ENCODE data around the gene RNF183.
A peak's percentile ranks its signal among the peaks of the same experiment; 100 is the strongest.

RNF183 gene

GRCh38 chr9:113343732-113344231 lies 40.6 kb upstream of the RNF183 start:
- H3K9me3 ChIP-seq (ENCODE audit: insufficient read depth, low read length): no peaks in the 10 kb centered on the region
- no peak overlapping the region for H2AFZ ChIP-seq (ENCODE audit: low read depth, low read length, severe bottlenecking)
- H3K27ac ChIP-seq (ENCODE audit: low read depth, low read length): no peak overlapping the region
- H3K9ac ChIP-seq (ENCODE audit: low read length): no peak overlapping the region
- no peaks in the 10 kb centered on the region for H3F3A ChIP-seq (ENCODE audit: insufficient read depth)
- H3K36me3 ChIP-seq (ENCODE audit: low read length): no peaks in the 10 kb centered on the region
- no peaks in the 10 kb centered on the region for H4K20me1 ChIP-seq (ENCODE audit: low read depth, low read length)
- no peak overlapping the region for H3K4me3 ChIP-seq (ENCODE audit: insufficient read depth, low read length, poor library complexity, severe bottlenecking)
- no peak overlapping the region for H3K4me2 ChIP-seq (ENCODE audit: low read depth, low read length, poor library complexity, severe bottlenecking)
- H3K79me2 ChIP-seq (ENCODE audit: insufficient read depth, low read length): no peaks in the 10 kb centered on the region
- no peaks in the 10 kb centered on the region for H3K9me2 ChIP-seq (replicated peaks; ENCODE audit: insufficient read depth, low read length)
- TF ChIP-seq EZH2phosphoT487 (conservative IDR thresholded peaks at IDR 0.05; ENCODE audit: low read length) (no peak), CTCF (IDR thresholded peaks at IDR 0.05; ENCODE audit: insufficient read depth, low read length, poor library complexity, severe bottlenecking) (no peak)
- no peaks in the 10 kb centered on the region for H3K27me3 ChIP-seq (ENCODE audit: low read length)

DNA sequence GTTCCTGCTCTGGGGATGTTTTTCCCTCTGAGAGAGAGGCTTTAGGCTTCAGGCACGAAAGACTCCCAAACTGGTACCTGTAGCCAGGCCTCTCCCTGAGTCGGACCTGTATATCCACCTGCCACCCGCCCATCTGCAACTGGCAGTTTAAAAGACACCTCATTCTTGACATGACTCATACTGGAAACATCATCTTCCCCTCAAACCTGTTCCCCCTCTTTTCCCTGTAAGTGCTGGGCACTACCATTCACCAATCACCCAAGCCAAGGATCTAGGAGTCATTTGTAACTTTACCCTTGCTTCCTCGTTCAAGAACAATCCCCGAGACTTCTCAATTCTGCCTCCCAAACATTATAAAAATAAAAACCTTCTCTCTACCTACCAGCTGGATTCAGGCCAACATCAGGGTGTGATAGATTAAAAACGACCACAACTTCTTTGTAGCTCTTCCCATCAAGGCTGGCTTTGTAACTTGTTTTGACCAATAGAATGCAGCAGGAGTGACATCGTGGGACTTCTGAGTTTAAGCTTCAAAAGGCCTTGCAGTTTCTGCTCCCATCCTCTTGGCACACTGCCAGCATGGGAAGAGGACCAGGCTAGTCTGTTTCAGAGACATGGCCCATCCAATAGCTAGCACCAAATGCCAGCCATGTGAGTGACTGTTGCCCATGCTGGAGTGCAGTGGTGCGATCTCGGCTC lies 38.7 kb upstream of the RNF183 start:
- no peak for TF ChIP-seq EZH2phosphoT487 (conservative IDR thresholded peaks at IDR 0.05; ENCODE audit: low read length)
- no peak for TF ChIP-seq CTCF (IDR thresholded peaks at IDR 0.05; ENCODE audit: insufficient read depth, low read length, poor library complexity, severe bottlenecking)
- H2AFZ ChIP-seq (ENCODE audit: low read depth, low read length, severe bottlenecking): no peak overlapping the region
- H3K27me3 ChIP-seq (ENCODE audit: low read length): no peaks in the 10 kb centered on the region
- H3F3A ChIP-seq (ENCODE audit: insufficient read depth): no peaks in the 10 kb centered on the region
- no peak overlapping the region for H3K27ac ChIP-seq (ENCODE audit: low read depth, low read length)
- no peaks in the 10 kb centered on the region for H3K36me3 ChIP-seq (ENCODE audit: low read length)
- H3K9me3 ChIP-seq (ENCODE audit: insufficient read depth, low read length): no peaks in the 10 kb centered on the region
- H3K79me2 ChIP-seq (ENCODE audit: insufficient read depth, low read length): no peaks in the 10 kb centered on the region
- H3K4me3 ChIP-seq (ENCODE audit: insufficient read depth, low read length, poor library complexity, severe bottlenecking): no peak overlapping the region
- H3K9ac ChIP-seq (ENCODE audit: low read length): no peak overlapping the region
- H3K9me2 ChIP-seq (replicated peaks; ENCODE audit: insufficient read depth, low read length): no peaks in the 10 kb centered on the region
- H4K20me1 ChIP-seq (ENCODE audit: low read depth, low read length): no peaks in the 10 kb centered on the region
- no peak overlapping the region for H3K4me2 ChIP-seq (ENCODE audit: low read depth, low read length, poor library complexity, severe bottlenecking)

DNA sequence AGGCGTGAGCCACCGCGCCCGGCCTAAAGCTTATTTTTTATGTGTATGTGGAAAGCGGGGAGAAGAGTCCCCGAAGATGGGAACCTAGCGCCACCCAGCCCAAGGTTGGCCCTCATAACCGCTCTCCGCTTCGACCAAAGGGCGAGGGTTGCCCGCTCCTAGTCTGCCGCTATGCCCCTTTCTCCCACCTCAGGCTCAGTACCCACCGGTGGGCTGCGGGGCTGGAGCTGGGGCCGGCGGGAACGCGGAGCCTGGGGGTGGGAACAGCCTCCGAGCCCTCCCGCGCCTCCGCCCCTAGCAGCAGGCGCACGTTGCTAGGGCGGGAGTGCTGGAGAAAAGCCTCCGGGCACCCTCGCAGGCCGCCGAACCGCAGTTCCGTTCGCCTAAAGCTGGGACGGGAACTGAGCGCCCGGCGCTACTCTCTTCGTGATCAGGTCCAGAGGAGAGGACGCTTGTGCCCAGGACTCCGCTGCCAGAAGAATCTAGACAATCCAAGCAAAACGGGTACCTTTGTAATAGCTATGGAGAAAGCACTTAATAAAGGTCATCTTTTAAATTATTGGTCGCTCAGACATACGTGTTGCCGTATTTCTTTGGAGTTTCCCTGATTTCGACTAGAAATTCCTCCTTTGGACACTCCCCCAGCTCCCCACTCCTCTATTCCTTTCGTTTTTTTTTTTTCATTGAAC lies 37.0 kb upstream of the RNF183 start, which contains the start of gene WDR31:
Gene WDR31, minus strand, starts transcription at position 265 of the 689 bp plus-strand sequence. CDS start 8,253 bp downstream, outside the sequence.
- H3K4me3 ChIP-seq (ENCODE audit: insufficient read depth, low read length, poor library complexity, severe bottlenecking): peak within 1 kb of the TSS; percentile 74
- H3K9ac ChIP-seq (ENCODE audit: low read length): peak within 1 kb of the TSS; percentile 59
- H4K20me1 ChIP-seq (ENCODE audit: low read depth, low read length): no peaks in the 10 kb centered on the region
- no peaks in the 10 kb centered on the region for H3K79me2 ChIP-seq (ENCODE audit: insufficient read depth, low read length)
- H3K36me3 ChIP-seq (ENCODE audit: low read length): no peaks in the 10 kb centered on the region
- no peaks in the 10 kb centered on the region for H3F3A ChIP-seq (ENCODE audit: insufficient read depth)
- H3K27me3 ChIP-seq (ENCODE audit: low read length): no peaks in the 10 kb centered on the region
- H3K9me3 ChIP-seq (ENCODE audit: insufficient read depth, low read length): no peaks in the 10 kb centered on the region
- no peak within 1 kb of the TSS for H3K27ac ChIP-seq (ENCODE audit: low read depth, low read length)
- no peaks in the 10 kb centered on the region for H3K9me2 ChIP-seq (replicated peaks; ENCODE audit: insufficient read depth, low read length)
- H2AFZ ChIP-seq (ENCODE audit: low read depth, low read length, severe bottlenecking): peak within 1 kb of the TSS; percentile 94
- TF ChIP-seq CTCF (IDR thresholded peaks at IDR 0.05; ENCODE audit: insufficient read depth, low read length, poor library complexity, severe bottlenecking) (no peak), EZH2phosphoT487 (conservative IDR thresholded peaks at IDR 0.05; ENCODE audit: low read length) (no peak)
- H3K4me2 ChIP-seq (ENCODE audit: low read depth, low read length, poor library complexity, severe bottlenecking): peak within 1 kb of the TSS; percentile 57
